NCI-H2227 (cell line): ENCODE results near the gene PGM3.

Source experiments
- DNase-seq: peaks from one replicate; lab custom pipeline; 2025; ENCODE audit not compliant: unreplicated experiment; lab: John Stamatoyannopoulos, UW

PGM3 gene

DNA sequence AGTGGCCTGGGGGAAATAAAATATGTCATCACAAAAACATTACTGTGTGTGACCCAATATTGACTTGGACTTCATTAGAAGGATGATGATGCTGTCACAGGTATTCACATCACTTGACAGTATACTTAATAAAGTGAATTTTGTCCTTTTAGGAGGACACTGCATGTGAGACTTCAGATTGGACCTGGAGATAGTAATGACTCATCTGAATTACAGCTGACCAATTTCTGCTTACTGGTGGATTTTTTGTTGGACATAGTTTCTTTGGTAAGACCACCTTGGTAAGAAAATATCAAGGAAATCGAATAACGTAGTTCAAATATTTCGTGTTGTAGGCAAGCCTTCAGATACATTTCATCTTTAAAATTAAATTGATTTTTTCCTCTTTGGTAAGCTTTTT is 68.5 kb downstream of the PGM3 start:
- DNase-seq: no peak

GRCh38 chr6:83119742-83120300 is 73.2 kb downstream of the PGM3 start:
- no peak for DNase-seq

GRCh38 chr6:83117802-83118201 is 75.3 kb downstream of the PGM3 start:
- DNase-seq: no peak
